ENCODE measurements around the gene TMEM11.

Gene TMEM11, protein sequence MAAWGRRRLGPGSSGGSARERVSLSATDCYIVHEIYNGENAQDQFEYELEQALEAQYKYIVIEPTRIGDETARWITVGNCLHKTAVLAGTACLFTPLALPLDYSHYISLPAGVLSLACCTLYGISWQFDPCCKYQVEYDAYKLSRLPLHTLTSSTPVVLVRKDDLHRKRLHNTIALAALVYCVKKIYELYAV

GRCh38 chr17:21214015-21214776 is at the start of gene TMEM11:
Gene TMEM11, minus strand, starts transcription at chr17:21214161. Its CDS starts 9 bp downstream, at chr17:21214152.
- DNase-seq (ENCODE audit: low read depth) = peak; percentile 96

- peak; percentile 34 for DNase-seq (ENCODE audit: low read depth)
Observed at GRCh38 chr17:21263376-21263775, 49.4 kb upstream of the TMEM11 start.

GRCh38 chr17:21262259-21262993 is 48.5 kb upstream of the TMEM11 start:
- DNase-seq (ENCODE audit: low read depth) = no peak

DNA sequence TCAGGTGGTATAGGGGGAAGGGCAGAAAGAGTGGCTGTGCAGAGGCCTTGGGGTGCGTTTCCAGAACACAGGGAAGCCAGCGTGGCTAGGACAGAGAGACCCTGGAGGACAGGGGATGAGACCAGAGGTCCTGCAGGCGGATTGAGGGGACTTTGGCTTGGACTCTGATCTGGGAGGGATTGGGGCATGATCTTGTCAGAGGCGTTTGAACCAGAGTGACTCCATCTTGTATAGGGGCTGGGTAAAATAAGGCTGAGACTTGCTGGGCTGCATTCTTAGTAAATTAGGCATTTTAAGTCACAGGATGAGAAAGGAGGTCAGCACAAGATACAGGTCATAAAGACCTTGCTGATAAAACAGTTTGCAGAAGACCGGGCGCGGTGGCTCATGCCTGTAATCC is 44.6 kb upstream of the TMEM11 start:
- no peak for DNase-seq (ENCODE audit: low read depth)

DNA sequence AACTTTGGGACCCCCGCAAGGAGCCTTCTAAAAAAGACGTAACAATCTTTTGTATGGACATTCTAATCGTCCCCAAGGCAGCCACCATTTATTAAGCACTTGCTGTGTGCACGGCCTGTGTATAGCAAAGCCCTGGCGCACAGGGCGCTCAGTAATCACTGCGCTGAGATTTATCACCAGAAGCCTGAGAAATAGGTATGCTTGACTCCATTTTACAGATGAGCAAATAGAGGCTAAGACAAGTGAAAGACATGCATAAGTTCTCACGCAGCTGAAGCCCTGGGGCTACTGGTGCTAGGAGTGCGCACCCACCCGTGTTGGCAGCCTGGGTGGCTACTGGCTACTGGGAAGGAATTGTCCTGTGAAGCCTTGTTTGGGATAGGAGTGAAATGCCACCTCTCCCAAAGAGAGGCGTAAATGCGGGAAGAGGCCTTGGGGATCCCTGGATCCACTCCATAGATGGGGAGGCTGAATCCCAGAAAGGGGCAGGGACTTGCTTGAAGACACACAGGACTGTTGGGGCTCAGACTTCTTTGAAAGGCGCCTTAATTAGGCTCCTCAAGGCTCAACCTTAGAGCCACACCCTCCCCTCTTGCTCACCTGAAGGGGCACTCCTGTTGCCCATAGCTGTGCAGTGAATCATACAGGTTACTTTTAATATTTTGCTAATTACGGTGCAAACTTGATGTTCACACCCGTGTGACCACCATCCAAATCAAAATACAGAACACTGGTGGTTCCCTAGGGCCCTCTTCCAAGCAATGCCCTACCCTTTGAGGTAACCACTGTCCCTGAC is 39.9 kb upstream of the TMEM11 start:
- DNase-seq (ENCODE audit: low read depth) = no peak

- DNase-seq (ENCODE audit: low read depth) = peak; percentile 83
Observed at GRCh38 chr17:21252796-21253645, 39.1 kb upstream of the TMEM11 start, which contains the start of gene NATD1. Gene NATD1, minus strand, starts transcription at chr17:21253410. Its CDS starts 146 bp downstream, at chr17:21253264.

DNA sequence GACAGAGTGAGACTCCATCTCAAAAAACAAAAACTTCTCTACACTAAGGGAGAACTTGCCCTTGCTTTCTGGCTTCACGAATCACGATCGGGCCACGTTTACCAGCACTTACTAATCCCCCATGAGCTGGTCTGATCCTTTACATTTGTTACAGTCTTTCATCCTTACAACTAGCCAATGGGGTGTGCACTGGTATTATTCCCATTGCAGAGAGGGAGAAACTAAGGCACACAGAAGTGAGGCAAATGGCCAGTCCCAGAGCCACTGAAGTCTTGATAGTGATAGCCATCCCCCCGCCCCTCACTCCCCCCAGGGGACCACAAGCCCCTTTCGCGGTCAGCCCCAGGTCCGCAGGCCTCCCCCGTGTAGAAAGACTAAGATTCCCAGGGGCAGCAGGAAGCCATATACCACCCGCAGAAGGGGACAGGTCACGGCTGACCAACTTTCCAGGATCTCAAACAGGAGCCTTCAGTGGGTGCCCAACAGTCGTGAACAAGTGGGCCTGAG is 38.4 kb upstream of the TMEM11 start:
- DNase-seq (ENCODE audit: low read depth) = no peak

GRCh38 chr17:21251337-21252010 is 37.5 kb upstream of the TMEM11 start:
- DNase-seq (ENCODE audit: low read depth) = no peak

GRCh38 chr17:21250854-21251253 is 36.9 kb upstream of the TMEM11 start:
- DNase-seq (ENCODE audit: low read depth) = peak; percentile 63

GRCh38 chr17:21249920-21250703 is 36.2 kb upstream of the TMEM11 start:
- DNase-seq (ENCODE audit: low read depth) = no peak

- DNase-seq (ENCODE audit: low read depth) = no peak
Observed at GRCh38 chr17:21249086-21249795, 35.3 kb upstream of the TMEM11 start.

DNA sequence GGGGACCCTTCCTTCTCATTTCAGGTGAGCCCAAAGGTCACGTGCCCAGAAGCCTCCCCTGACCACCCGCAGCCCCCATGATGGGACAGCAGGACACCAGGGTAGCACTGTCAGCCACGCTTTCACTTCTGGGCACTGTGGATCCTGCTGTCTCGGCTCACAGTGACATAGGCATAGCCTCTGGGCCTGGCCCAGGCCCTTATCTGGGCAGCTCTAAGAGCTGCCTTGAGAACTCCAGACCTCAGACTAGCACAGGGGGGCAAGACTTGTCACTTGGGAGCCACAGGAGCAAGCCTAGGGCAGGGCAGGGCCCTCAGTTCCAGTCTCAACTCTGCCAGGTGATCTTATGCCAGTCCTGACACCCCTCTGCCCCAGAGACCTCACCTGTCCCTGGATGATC is 34.5 kb upstream of the TMEM11 start:
- DNase-seq (ENCODE audit: low read depth) = no peak

GRCh38 chr17:21247552-21248258 is 33.7 kb upstream of the TMEM11 start:
- no peak for DNase-seq (ENCODE audit: low read depth)

- no peak for DNase-seq (ENCODE audit: low read depth)
Observed at GRCh38 chr17:21246698-21247097, 32.7 kb upstream of the TMEM11 start.

DNA sequence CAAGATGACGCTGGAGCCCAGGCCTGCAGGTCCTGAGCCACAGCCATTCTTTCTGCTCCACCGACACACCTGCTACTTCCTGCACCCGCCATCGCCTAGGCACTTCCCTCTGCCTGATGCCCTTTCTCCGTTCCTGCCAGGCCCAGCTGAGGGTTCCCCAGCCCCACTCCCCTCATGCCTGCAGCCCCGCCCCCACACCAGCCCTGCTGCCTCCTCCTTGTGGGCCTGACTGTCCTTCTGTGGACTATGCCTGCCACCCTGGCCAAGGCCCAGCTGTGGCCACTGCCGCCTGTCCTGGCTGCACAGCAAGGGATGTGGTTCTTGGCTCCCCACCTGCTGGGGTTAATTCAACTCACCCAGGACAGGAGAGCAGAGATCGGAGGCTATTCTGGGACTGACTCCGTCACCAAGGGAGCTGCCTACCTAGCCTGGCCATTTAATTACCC is 31.7 kb upstream of the TMEM11 start:
- DNase-seq (ENCODE audit: low read depth) = no peak

DNA sequence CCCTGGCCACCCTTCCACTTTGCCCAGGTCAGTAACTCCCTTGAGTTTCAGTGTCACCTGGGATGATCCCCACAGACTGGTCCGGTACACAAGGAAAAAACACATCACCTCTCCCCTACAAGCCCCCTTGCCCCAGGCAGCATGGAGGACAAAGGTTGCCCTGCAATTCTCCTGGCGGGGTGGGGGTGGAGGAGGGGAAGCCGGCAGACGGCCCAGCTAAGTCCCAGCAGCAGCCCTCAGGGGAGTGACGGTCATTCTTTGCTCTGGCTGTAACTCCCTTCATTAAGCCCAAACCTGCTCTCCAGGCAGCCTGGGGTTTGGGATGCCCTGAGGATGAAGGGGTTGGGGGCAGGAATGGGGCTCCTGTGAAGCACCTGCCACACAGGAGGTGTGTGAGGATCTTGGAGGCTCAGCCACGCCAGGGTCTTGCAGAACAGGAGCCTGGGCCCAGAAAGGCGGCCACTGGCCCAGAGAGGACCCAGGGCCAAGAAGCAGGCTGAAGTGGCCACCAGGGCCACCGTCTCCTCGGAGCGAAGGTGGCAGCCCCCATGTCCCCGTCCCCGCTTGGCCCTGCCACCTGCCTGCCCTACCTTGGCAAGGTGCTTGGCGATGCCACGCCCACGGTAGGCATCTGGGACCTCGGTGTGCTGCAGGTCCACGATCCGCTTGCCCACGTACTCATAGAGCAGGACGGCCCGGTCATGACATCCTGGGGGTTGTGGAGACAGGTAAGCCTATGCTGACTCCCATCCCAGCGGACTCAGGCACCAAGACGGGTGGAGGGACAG is 29.7 kb upstream of the TMEM11 start:
- no peak for DNase-seq (ENCODE audit: low read depth)

DNA sequence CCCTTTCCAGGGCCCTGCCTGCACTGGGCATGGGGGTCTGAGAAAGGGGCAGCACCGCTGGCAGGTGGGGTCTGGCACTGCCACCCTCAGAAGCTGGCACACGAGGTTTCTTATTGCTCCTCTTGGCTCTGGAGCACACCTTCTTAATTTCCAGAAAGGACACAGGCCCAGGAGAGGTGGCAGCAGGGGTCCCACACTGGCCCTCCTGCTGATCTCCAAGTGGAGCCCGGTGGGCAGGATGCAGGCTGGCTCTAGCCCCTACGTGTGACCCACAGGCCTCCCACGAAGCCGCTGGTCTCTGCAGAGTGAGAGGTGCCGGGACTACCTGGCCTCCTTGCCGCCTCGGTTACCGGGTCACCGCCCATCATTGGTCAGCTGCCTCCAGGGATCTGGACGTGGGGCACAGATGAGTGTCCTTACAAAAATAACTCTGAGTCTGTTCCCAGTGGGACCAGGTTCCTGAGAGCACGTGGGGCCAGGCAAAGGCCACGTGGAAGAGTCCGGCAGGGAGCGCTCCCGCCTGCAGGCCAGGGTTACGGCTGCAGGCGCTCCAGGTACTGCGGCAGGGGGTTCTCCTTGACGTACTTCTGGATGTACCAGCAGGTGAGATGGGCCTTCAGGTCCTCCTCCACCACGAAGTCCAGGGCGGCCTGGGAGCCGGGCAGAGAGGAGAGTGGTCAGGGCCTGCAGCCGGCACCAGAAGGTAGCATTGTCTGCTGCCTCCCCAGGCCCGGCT is 29.0 kb upstream of the TMEM11 start:
- no peak for DNase-seq (ENCODE audit: low read depth)
